Measurements from ENCODE around the gene PHLDB1.

GRCh38 chr11:118628861-118629549, 21.6 kb downstream of the PHLDB1 start:
- TF ChIP-seq CTCF (conservative IDR thresholded peaks at IDR 0.05; ENCODE audit: low read depth, low read length) (no peak), EZH2 (IDR thresholded peaks at IDR 0.05; ENCODE audit: borderline replicate concordance, low read depth, low read length, poor library complexity, severe bottlenecking) (no peak)

All from A673 (cell line).